NCI-H128 (cell line): Measurements from ENCODE around the gene GPR78.
"Not testable (repeated sequence)": the region's sequence is repeated elsewhere in the genome, so short reads cannot be mapped to it uniquely, and the experiment has no call there.

Experiments
- DNase-seq: peaks from one replicate; lab custom pipeline; 2025; ENCODE audit not compliant: unreplicated experiment; lab: John Stamatoyannopoulos, UW

Gene GPR78

GRCh38 chr4:8560265-8561047 is 19.7 kb upstream of the GPR78 start:
- no peak for DNase-seq

- DNase-seq = no peak
These were observed 15.6 kb upstream of the GPR78 start for GRCh38 chr4:8564595-8564994.

- DNase-seq = no peak
These were observed 12.0 kb upstream of the GPR78 start for GRCh38 chr4:8568068-8568668.

- DNase-seq = no peak
These were observed 10.0 kb upstream of the GPR78 start for GRCh38 chr4:8570201-8570600.

- DNase-seq = no peak
These were observed 8.2 kb upstream of the GPR78 start for GRCh38 chr4:8571702-8572685.

- no peak for DNase-seq
These were observed 6.9 kb upstream of the GPR78 start for GRCh38 chr4:8573266-8573665.

- no peak for DNase-seq
These were observed 5.3 kb upstream of the GPR78 start for GRCh38 chr4:8574796-8575370.

- no peak for DNase-seq
These were observed 4.7 kb upstream of the GPR78 start for GRCh38 chr4:8575457-8575856.

- DNase-seq = not testable (repeated sequence)
These were observed 3.6 kb upstream of the GPR78 start for GRCh38 chr4:8576591-8576990.

GRCh38 chr4:8577046-8577445 is 3.1 kb upstream of the GPR78 start:
- no peak for DNase-seq

GRCh38 chr4:8577972-8578371 is 2.2 kb upstream of the GPR78 start:
- DNase-seq = no peak

- no peak for DNase-seq
These were observed 1.5 kb upstream of the GPR78 start for GRCh38 chr4:8578717-8579116.

GRCh38 chr4:8579526-8580320 is 469 bp upstream of the GPR78 start:
- DNase-seq = no peak

GRCh38 chr4:8581094-8581861 is 1.1 kb downstream of the GPR78 start:
- DNase-seq = no peak

- DNase-seq = no peak
These were observed 1.8 kb downstream of the GPR78 start for GRCh38 chr4:8582016-8582415.

- no peak for DNase-seq
These were observed 2.2 kb downstream of the GPR78 start for GRCh38 chr4:8582436-8582835.

- no peak for DNase-seq
These were observed 2.9 kb downstream of the GPR78 start for GRCh38 chr4:8582941-8583654.

- DNase-seq = no peak
These were observed 3.4 kb downstream of the GPR78 start for GRCh38 chr4:8583655-8584025.

- no peak for DNase-seq
These were observed 5.0 kb downstream of the GPR78 start for GRCh38 chr4:8585186-8585585.
